H1 (cell line): ENCODE data around the gene TIMM21. TPM values are rescaled to one million over a fixed set of nuclear protein-coding genes. Genes with fewer than 3 reads are reported as not detected.
A peak's percentile ranks its signal among the peaks of the same experiment; 100 is the strongest.

Source experiments
- CTCF ChIA-PET: fragments of 300-600 bp; sonication (Branson Sonifier 250); formaldehyde crosslinking; loops from one replicate; lab custom pipeline; 2021; ENCODE audit not compliant: partially characterized antibody; lab: Charles Lee
- POLR2A ChIA-PET: fragments of 300-600 bp; sonication (Branson Sonifier 250); formaldehyde crosslinking; loops from one replicate; lab custom pipeline; 2021; ENCODE audit warnings: inconsistent platforms; ENCODE audit not compliant: partially characterized antibody; lab: Charles Lee
- DNase-seq, 2 experiments: peaks; one replicate each; pipeline versions ENCODE4 v3.0.0 to v3.0.0-alpha.2; 2010 to 2022; ENCODE audit warnings: low spot score in 2 of 2, low read depth in 1 of 2, mixed read lengths in 1 of 2
- FAIRE-seq: peaks from 2 replicates; lab custom pipeline; 2011; peaks lifted over from hg19 to GRCh38; lab: Jason Lieb, UNC
- H2AFZ ChIP-seq: 2 replicates; pipeline ENCODE4 v1.8.1; 2012; ENCODE audit warnings: low read length, inconsistent platforms
- H2AK5ac ChIP-seq: 2 replicates; pipeline ENCODE4 v1.6.1; 2013; ENCODE audit warnings: low read depth, low read length
- H2BK120ac ChIP-seq: replicated peaks from 2 replicates; pipeline ENCODE3; 2013; ENCODE audit warnings: low read depth, low read length, inconsistent platforms
- H2BK12ac ChIP-seq: 2 replicates; pipeline ENCODE4 v1.6.1; 2013; ENCODE audit warnings: low read depth, low read length
- H2BK15ac ChIP-seq: 2 replicates; pipeline ENCODE4 v1.6.1; 2013; ENCODE audit warnings: low read length
- H2BK20ac ChIP-seq: 2 replicates; pipeline ENCODE4 v1.6.1; 2013; ENCODE audit warnings: low read length
- H2BK5ac ChIP-seq: 2 replicates; pipeline ENCODE4 v1.6.1; 2013; ENCODE audit warnings: low read depth, low read length
- H3K14ac ChIP-seq: 2 replicates; pipeline ENCODE4 v1.6.1; 2013; ENCODE audit warnings: inconsistent platforms; ENCODE audit not compliant: insufficient read length
- H3K18ac ChIP-seq: 2 replicates; pipeline ENCODE4 v1.6.1; 2013; ENCODE audit warnings: low read length; ENCODE audit errors: extremely low read depth
- H3K23ac ChIP-seq: 2 replicates; pipeline ENCODE4 v1.6.1; 2013; ENCODE audit warnings: inconsistent platforms; ENCODE audit not compliant: insufficient read length
- H3K23me2 ChIP-seq: 2 replicates; pipeline ENCODE4 v1.6.1; 2013; ENCODE audit warnings: low read depth, low read length
- H3K27ac ChIP-seq: 2 replicates; pipeline ENCODE4 v1.6.1; 2011; ENCODE audit warnings: low read depth, low read length, inconsistent platforms
- H3K27me3 ChIP-seq, 4 experiments: replicated peaks in 1 of 4; 1 replicate in 1 of 4; 2 replicates in 3 of 4; pipeline versions ENCODE4 v1.6.1 to v1.8.1; 2011 to 2013; ENCODE audit warnings: low read length in 3 of 4, mild to moderate bottlenecking in 3 of 4, inconsistent platforms in 2 of 4, mixed read lengths in 2 of 4, moderate library complexity in 1 of 4; ENCODE audit not compliant: control insufficient read depth in 3 of 4, insufficient read depth in 3 of 4; ENCODE audit errors: extremely low read depth in 1 of 4
- H3K36me3 ChIP-seq, 4 experiments: 2 replicates each; pipeline versions ENCODE4 v1.6.1 to v1.8.1; 2011 to 2013; ENCODE audit warnings: mild to moderate bottlenecking in 4 of 4, low read length in 3 of 4, moderate library complexity in 2 of 4, control low read depth in 1 of 4, inconsistent platforms in 1 of 4; ENCODE audit not compliant: insufficient read depth in 4 of 4, control insufficient read depth in 2 of 4
- H3K4ac ChIP-seq: replicated peaks from 2 replicates; pipeline ENCODE3; 2013; ENCODE audit warnings: low read length, low read depth, mixed read lengths, inconsistent platforms; ENCODE audit not compliant: insufficient read length
- H3K4me1 ChIP-seq, 4 experiments: replicated peaks in 1 of 4; 1 replicate in 1 of 4; 2 replicates in 3 of 4; pipeline versions ENCODE4 v1.6.1 to v1.8.1; 2011 to 2013; ENCODE audit warnings: low read length in 3 of 4, inconsistent platforms in 2 of 4, mixed read lengths in 1 of 4; ENCODE audit not compliant: insufficient read depth in 4 of 4, control insufficient read depth in 3 of 4
- H3K4me2 ChIP-seq, 2 experiments: 2 replicates each; pipeline versions ENCODE4 v1.6.1 to v1.8.1; 2011 to 2013; ENCODE audit warnings: low read depth in 2 of 2, low read length in 2 of 2, control low read depth in 1 of 2, inconsistent platforms in 1 of 2, mild to moderate bottlenecking in 1 of 2; ENCODE audit not compliant: insufficient read depth in 1 of 2
- H3K4me3 ChIP-seq, 4 experiments: fragments of 200-600, 300-600 bp in 1 of 4; sonication (generic), shearing (Covaris generic), sonication (Bioruptor Twin) in 1 of 4; 2 replicates each; pipeline versions ENCODE4 v1.5.1 to v1.8.1; 2011 to 2016; ENCODE audit warnings: low read length in 4 of 4, low read depth in 3 of 4, control low read depth in 2 of 4, inconsistent platforms in 2 of 4, mild to moderate bottlenecking in 2 of 4, mixed read lengths in 1 of 4, moderate library complexity in 1 of 4; ENCODE audit not compliant: insufficient read depth in 2 of 4; ENCODE audit errors: extremely low read depth in 1 of 4
- H3K56ac ChIP-seq: replicated peaks from 2 replicates; pipeline ENCODE3; 2013; ENCODE audit warnings: low read depth, mild to moderate bottlenecking, mixed read lengths, low read length, inconsistent platforms; ENCODE audit not compliant: insufficient read length
- H3K79me1 ChIP-seq: 2 replicates; pipeline ENCODE4 v1.6.1; 2013; ENCODE audit warnings: low read depth, low read length, control low read depth
- H3K79me2 ChIP-seq, 2 experiments: 2 replicates each; pipeline versions ENCODE4 v1.6.1 to v1.8.1; 2012 to 2013; ENCODE audit warnings: low read length in 2 of 2, mild to moderate bottlenecking in 2 of 2, inconsistent platforms in 1 of 2; ENCODE audit not compliant: insufficient read depth in 2 of 2, control insufficient read depth in 1 of 2
- H3K9ac ChIP-seq, 4 experiments: replicated peaks in 1 of 4; 1 replicate in 1 of 4; 2 replicates in 3 of 4; pipeline versions ENCODE4 v1.6.1 to v1.8.1; 2011 to 2013; ENCODE audit warnings: low read depth in 3 of 4, low read length in 3 of 4, control low read depth in 2 of 4, mild to moderate bottlenecking in 2 of 4, moderate library complexity in 2 of 4, inconsistent platforms in 1 of 4; ENCODE audit errors: extremely low read depth in 1 of 4
- H3K9me3 ChIP-seq, 2 experiments: 2 replicates each; pipeline versions ENCODE4 v1.6.1 to v1.8.1; 2012 to 2013; ENCODE audit warnings: mild to moderate bottlenecking in 2 of 2, moderate library complexity in 2 of 2, control low read depth in 1 of 2, inconsistent platforms in 1 of 2, low read depth in 1 of 2, low read length in 1 of 2, mixed read lengths in 1 of 2; ENCODE audit not compliant: insufficient read depth in 2 of 2
- H4K20me1 ChIP-seq, 2 experiments: replicated peaks in 1 of 2; 2 replicates each; pipeline versions ENCODE3 to v1.8.1; 2011 to 2013; ENCODE audit warnings: inconsistent platforms in 2 of 2, low read length in 2 of 2, mild to moderate bottlenecking in 1 of 2; ENCODE audit not compliant: insufficient read depth in 2 of 2, control insufficient read depth in 1 of 2
- H4K5ac ChIP-seq: 2 replicates; pipeline ENCODE4 v1.6.1; 2013; ENCODE audit warnings: low read length, low read depth, mixed read lengths, inconsistent platforms; ENCODE audit not compliant: insufficient read length
- H4K8ac ChIP-seq: 2 replicates; pipeline ENCODE4 v1.8.0; 2013; ENCODE audit warnings: mild to moderate bottlenecking, moderate library complexity, low read length, inconsistent platforms; ENCODE audit not compliant: insufficient read depth; ENCODE audit errors: extremely low read depth
- H4K91ac ChIP-seq: replicated peaks from 2 replicates; pipeline ENCODE3; 2013; ENCODE audit warnings: low read length, mixed read lengths, inconsistent platforms; ENCODE audit not compliant: insufficient read length
- ASH2L ChIP-seq: fragments of 200-600, 300-600 bp; sonication (generic); IDR thresholded peaks from one replicate; pipeline ENCODE4 v1.7.1; 2017; ENCODE audit warnings: low read length
- CEBPB ChIP-seq: IDR thresholded peaks from 2 replicates; pipeline ENCODE4 v1.6.1; 2012; ENCODE audit warnings: low read depth, low read length
- CHD1 ChIP-seq: IDR thresholded peaks from 2 replicates; pipeline ENCODE4 v1.6.1; 2012; ENCODE audit warnings: low read depth, low read length, improper control_type of control experiment
- GABPA ChIP-seq: IDR thresholded peaks from 2 replicates; pipeline ENCODE4 v1.6.1; 2011; ENCODE audit warnings: mild to moderate bottlenecking, low read length, moderate library complexity, borderline replicate concordance; ENCODE audit not compliant: insufficient read depth
- JUND ChIP-seq: IDR thresholded peaks from 2 replicates; pipeline ENCODE4 v1.6.1; 2011; ENCODE audit warnings: mild to moderate bottlenecking, improper control_type of control experiment, low read length
- WGBS, 2 experiments: shearing (Covaris generic) in 1 of 2; methylation state at CpG; one replicate each; pipeline versions ENCODE4 v1.1.6 to v1.1.7; 2013 to 2015; ENCODE audit warnings: low lambda C conversion rate in 2 of 2, mixed read lengths in 2 of 2, inconsistent platforms in 1 of 2, low coverage in 1 of 2, missing lambda C conversion rate in 1 of 2; ENCODE audit not compliant: insufficient replicate concordance in 2 of 2, insufficient coverage in 1 of 2, insufficient read length in 1 of 2; ENCODE audit errors: extremely low coverage in 1 of 2, missing lambda C conversion rate in 1 of 2; 5-methylcytosine and 5-hydroxymethylcytosine counted together
- polyA plus RNA-seq, 7 experiments: library from polyadenylated mRNA; depleted of rRNA in 3 of 7; stranded (reverse) in 5 of 7; unstranded in 2 of 7; fragments of >200 nt in 5 of 7; fragments of 200-250 nt in 2 of 7; gene quantifications; 1 replicate in 5 of 7; 2 replicates in 1 of 7; 4 replicates in 1 of 7; pipeline versions ENCODE4 v1.2.1 to v1.2.3, GENCODE V29; 2011 to 2013; ENCODE audit warnings: missing spikeins in 2 of 7, mixed read lengths in 2 of 7
- total RNA-seq: library from RNA; stranded (reverse); fragmentation: NEBNext Ultra II Directional; extraction: Animal tissue kit (Norgen Biotek cat#: 25700); gene quantifications from 2 replicates; pipeline ENCODE4 v1.2.1, GENCODE V29; 2021
- TF ChIP-seq, protein P1 (sequence below): IDR thresholded peaks from 2 replicates; pipeline ENCODE4 v1.6.1; 2012; ENCODE audit warnings: inconsistent platforms
- TF ChIP-seq, protein P2 (sequence below): IDR thresholded peaks from 2 replicates; pipeline ENCODE4 v1.6.1; 2012; ENCODE audit warnings: inconsistent platforms

The TIMM21 gene
- total and polyA plus RNA-seq, 2 of the 8 experiments (the other 6 are each of a cell fraction or from before 2014, with no cell fraction given), result 27.9 to 43.8 TPM

DNA sequence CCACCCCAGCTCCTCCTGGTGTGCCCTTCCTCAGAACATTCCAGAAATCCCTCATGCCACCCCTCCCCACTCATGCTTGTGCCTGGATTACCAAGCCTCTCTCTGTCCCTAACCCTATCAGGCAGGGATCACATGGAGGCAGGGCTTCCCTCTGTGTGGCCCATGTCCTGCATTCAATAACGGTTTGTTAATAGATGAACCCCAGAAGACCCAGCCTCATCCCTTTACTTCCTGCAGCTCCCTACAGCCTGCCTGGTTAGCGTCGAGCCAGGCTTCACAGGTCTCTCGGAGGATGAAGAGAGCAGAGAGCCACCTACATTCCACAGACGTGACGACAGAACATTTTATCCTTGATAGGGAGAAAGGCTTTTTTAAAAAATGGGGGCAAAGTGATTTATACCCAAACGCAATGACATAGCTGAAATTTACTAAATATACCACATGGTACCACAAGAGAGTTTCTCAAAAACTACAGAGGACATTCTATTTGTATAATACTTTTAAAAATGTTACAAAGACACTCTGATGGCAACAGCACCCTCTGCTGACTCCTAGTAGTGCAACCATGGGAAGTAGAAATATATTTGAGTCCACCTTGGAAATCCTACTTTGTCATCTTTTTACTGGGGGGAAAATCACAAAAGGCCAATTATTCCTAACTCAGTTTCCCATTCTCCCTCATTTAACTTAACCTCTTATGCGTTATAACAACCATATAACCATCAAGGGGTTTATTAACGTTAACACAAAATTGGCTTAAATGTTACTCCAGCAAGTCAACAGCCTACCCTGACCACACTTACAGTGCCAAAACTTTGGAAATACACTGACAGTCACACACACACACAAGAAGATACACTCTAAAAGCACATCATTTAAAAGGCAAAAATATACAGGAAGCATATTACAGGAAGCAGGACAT is 31.4 kb upstream of the TIMM21 start:
- H4K5ac ChIP-seq, result no peak overlapping the region
- 27% methylated on average over 9 of the region's 9 CpGs; no CpG with 5 or more reads in 1 of the 2 experiments for WGBS, 2 experiments
- H2BK20ac ChIP-seq, result peak overlapping the region; percentile 55; the same call in 1 of the 2 replicates
- H3K56ac ChIP-seq, result no peak overlapping the region
- ChIA-PET CTCF (interaction anchor here (0.6 to 4.5 kb wide), 20 partner anchors 9 to 1354 kb away, joined by 3 to 25 read pairs (median 3); no protein-coding TSS in a partner anchor), POLR2A (no interaction called here)
- 0 out of 2 replicates have a peak overlapping the region, but pooled peaks have one; percentile 31 for H2BK15ac ChIP-seq
- H3K23me2 ChIP-seq, result no peaks in the 10 kb centered on the region; the same call in 1 of the 2 replicates
- peak overlapping the region; percentile 53; the same call in 1 of the 2 replicates for H3K18ac ChIP-seq
- no peaks in the 10 kb centered on the region for H3K79me2 ChIP-seq
- no peaks in the 10 kb centered on the region for H3K79me1 ChIP-seq
- H4K20me1 ChIP-seq, result no peaks in the 10 kb centered on the region
- no peak overlapping the region for H2AK5ac ChIP-seq
- peak overlapping the region; percentile 71; the same call in 1 of the 2 replicates for H2AFZ ChIP-seq
- no peak overlapping the region for H3K9ac ChIP-seq
- no peak overlapping the region for H4K8ac ChIP-seq
- H3K4me2 ChIP-seq, result peak overlapping the region; percentile 7 to 30; a peak in 1 of 4 replicates
- no peaks in the 10 kb centered on the region for H3K27me3 ChIP-seq
- H3K4me3 ChIP-seq, result peak overlapping the region in 1 of 4 experiments; percentile 30; a peak in 1 of 8 replicates
- H3K4me1 ChIP-seq, result peaks cover 2 to 13% (median 8%) of the 10 kb centered on the region in 4 experiments; a peak in 5 of 7 replicates
- H3K9me3 ChIP-seq, result peaks cover 5 to 8% of the 10 kb centered on the region in 2 experiments; a peak in 3 of 4 replicates
- no peak overlapping the region for H3K23ac ChIP-seq
- H3K14ac ChIP-seq, result no peak overlapping the region
- no peaks in the 10 kb centered on the region for H3K36me3 ChIP-seq
- peak in 1 of 2 experiments; percentile 17 for DNase-seq
- peak; percentile 76 for FAIRE-seq
- H2BK5ac ChIP-seq, result no peak overlapping the region
- H3K4ac ChIP-seq, result no peak overlapping the region
- H2BK12ac ChIP-seq, result no peak overlapping the region
- H4K91ac ChIP-seq, result peak overlapping the region; percentile 39
- H3K27ac ChIP-seq, result no peak overlapping the region
- peak overlapping the region; percentile 75 for H2BK120ac ChIP-seq
- TF ChIP-seq, protein P1, sequence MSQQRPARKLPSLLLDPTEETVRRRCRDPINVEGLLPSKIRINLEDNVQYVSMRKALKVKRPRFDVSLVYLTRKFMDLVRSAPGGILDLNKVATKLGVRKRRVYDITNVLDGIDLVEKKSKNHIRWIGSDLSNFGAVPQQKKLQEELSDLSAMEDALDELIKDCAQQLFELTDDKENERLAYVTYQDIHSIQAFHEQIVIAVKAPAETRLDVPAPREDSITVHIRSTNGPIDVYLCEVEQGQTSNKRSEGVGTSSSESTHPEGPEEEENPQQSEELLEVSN, result 0 out of 2 replicates have a peak, but pooled peaks have one; percentile 23
- TF ChIP-seq CEBPB (no peak), JUND (peak; percentile 53; the same call in 1 of the 2 replicates), GABPA (no peak), CHD1 (no peak), ASH2L (no peak)
- TF ChIP-seq, protein P2, sequence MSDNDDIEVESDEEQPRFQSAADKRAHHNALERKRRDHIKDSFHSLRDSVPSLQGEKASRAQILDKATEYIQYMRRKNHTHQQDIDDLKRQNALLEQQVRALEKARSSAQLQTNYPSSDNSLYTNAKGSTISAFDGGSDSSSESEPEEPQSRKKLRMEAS, result peak; percentile 38; the same call in 1 of the 2 replicates
